DND-41 (cell line): ENCODE data around the gene NTSR1.

Source experiments
- ATAC-seq: fragments of 200-7000 bp; cut with Tn5 transposase; 3 replicates; pipeline ENCODE4 v1.9.1; 2021; ENCODE audit warnings: low read depth; ENCODE audit not compliant: insufficient read depth
- DNase-seq: peaks from one replicate; pipeline ENCODE4 v3.0.0-alpha.2; 2020
- H2AFZ ChIP-seq: 2 replicates; pipeline ENCODE4 v1.6.0; 2012; ENCODE audit warnings: low read depth, low read length
- H3K27ac ChIP-seq: 2 replicates; pipeline ENCODE4 v1.5.1; 2012; ENCODE audit warnings: low read length, inconsistent platforms
- H3K27me3 ChIP-seq: fragments of 200-600 bp; sonication (generic); 2 replicates; pipeline ENCODE4 v1.6.0; 2012; ENCODE audit warnings: low read length, mild to moderate bottlenecking, inconsistent platforms; ENCODE audit not compliant: insufficient read depth, poor library complexity
- H3K36me3 ChIP-seq: 2 replicates; pipeline ENCODE4 v1.5.1; 2012; ENCODE audit warnings: low read length, inconsistent platforms; ENCODE audit not compliant: insufficient read depth
- H3K4me1 ChIP-seq: 2 replicates; pipeline ENCODE4 v1.5.1; 2012; ENCODE audit warnings: mild to moderate bottlenecking, low read length; ENCODE audit not compliant: insufficient read depth
- H3K4me2 ChIP-seq: 2 replicates; pipeline ENCODE4 v1.6.0; 2012; ENCODE audit warnings: mild to moderate bottlenecking, moderate library complexity, low read length, inconsistent platforms; ENCODE audit not compliant: insufficient read depth
- H3K4me3 ChIP-seq, 2 experiments: fragments of 200-600 bp in 1 of 2; shearing (Covaris generic) in 1 of 2; 2 replicates each; pipeline ENCODE4 v1.5.1; 2012 to 2016; ENCODE audit warnings: inconsistent platforms in 2 of 2, low read length in 2 of 2, mild to moderate bottlenecking in 2 of 2, low read depth in 1 of 2, moderate library complexity in 1 of 2
- H3K79me2 ChIP-seq: 2 replicates; pipeline ENCODE4 v1.6.0; 2012; ENCODE audit warnings: low read length, inconsistent platforms; ENCODE audit not compliant: insufficient read depth
- H3K9ac ChIP-seq: 2 replicates; pipeline ENCODE4 v1.6.0; 2012; ENCODE audit warnings: low read depth, mild to moderate bottlenecking, inconsistent platforms, low read length, moderate library complexity
- H3K9me3 ChIP-seq: 2 replicates; pipeline ENCODE4 v1.5.1; 2012; ENCODE audit warnings: low read length, moderate library complexity, mild to moderate bottlenecking, inconsistent platforms; ENCODE audit not compliant: insufficient read depth, severe bottlenecking
- H4K20me1 ChIP-seq: 2 replicates; pipeline ENCODE4 v1.6.0; 2012; ENCODE audit warnings: low read length; ENCODE audit not compliant: insufficient read depth
- EZH2 ChIP-seq: IDR thresholded peaks from 3 replicates; pipeline ENCODE4 v1.6.1; 2012; ENCODE audit warnings: borderline replicate concordance, low read depth, mild to moderate bottlenecking, moderate library complexity, low read length, inconsistent platforms; ENCODE audit not compliant: severe bottlenecking
- TF ChIP-seq, protein P1 (sequence below): IDR thresholded peaks from 2 replicates; pipeline ENCODE4 v1.5.1; 2012; ENCODE audit warnings: borderline replicate concordance, low read length, moderate library complexity, mild to moderate bottlenecking; ENCODE audit not compliant: poor library complexity, severe bottlenecking; ENCODE audit errors: extremely low read depth

Gene NTSR1

GRCh38 chr20:62759981-62760431, 51.4 kb downstream of the NTSR1 start:
- Histone ChIP-seq H3K79me2 (no peaks in the 10 kb centered on the region), H3K36me3 (no peaks in the 10 kb centered on the region), H3K4me3 (no peak overlapping the region), H3K4me2 (no peak overlapping the region), H3K27ac (no peak overlapping the region), H4K20me1 (peaks cover 8% of the 10 kb centered on the region), H3K9me3 (no peaks in the 10 kb centered on the region), H3K27me3 (no peaks in the 10 kb centered on the region), H2AFZ (no peak overlapping the region), H3K4me1 (no peaks in the 10 kb centered on the region), H3K9ac (no peak overlapping the region)
- no peak for ATAC-seq
- DNase-seq = no peak
- TF ChIP-seq, protein P1, sequence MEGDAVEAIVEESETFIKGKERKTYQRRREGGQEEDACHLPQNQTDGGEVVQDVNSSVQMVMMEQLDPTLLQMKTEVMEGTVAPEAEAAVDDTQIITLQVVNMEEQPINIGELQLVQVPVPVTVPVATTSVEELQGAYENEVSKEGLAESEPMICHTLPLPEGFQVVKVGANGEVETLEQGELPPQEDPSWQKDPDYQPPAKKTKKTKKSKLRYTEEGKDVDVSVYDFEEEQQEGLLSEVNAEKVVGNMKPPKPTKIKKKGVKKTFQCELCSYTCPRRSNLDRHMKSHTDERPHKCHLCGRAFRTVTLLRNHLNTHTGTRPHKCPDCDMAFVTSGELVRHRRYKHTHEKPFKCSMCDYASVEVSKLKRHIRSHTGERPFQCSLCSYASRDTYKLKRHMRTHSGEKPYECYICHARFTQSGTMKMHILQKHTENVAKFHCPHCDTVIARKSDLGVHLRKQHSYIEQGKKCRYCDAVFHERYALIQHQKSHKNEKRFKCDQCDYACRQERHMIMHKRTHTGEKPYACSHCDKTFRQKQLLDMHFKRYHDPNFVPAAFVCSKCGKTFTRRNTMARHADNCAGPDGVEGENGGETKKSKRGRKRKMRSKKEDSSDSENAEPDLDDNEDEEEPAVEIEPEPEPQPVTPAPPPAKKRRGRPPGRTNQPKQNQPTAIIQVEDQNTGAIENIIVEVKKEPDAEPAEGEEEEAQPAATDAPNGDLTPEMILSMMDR = no peak
- TF ChIP-seq EZH2 = no peak

DNA sequence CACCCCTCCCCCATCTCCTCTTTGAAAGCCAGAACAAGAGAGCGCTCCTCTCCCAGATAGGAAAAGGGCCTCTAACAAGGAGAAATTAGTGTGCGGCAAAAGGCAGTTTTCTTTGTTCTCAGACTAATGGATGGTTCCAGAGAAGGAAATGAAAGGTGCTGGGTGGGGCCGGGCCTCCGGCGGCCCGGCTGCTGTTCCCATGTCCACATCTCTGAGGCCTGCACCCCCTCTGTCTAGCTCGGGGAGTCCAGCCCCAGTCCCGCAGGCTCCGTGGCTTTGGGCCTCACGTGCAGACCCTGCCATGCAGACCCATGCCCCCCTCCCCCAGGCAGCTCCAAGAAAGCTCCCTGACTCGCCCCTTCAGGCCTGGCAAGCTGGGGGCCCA, 51.8 kb downstream of the NTSR1 start:
- no peak for TF ChIP-seq EZH2
- TF ChIP-seq, protein P1 = no peak
- no peak overlapping the region for H3K4me2 ChIP-seq
- ATAC-seq (no peak), DNase-seq (no peak)
- peaks cover 10% of the 10 kb centered on the region for H4K20me1 ChIP-seq
- no peak overlapping the region for H2AFZ ChIP-seq
- H3K4me3 ChIP-seq = no peak overlapping the region
- H3K9me3 ChIP-seq = no peaks in the 10 kb centered on the region
- H3K79me2 ChIP-seq = no peaks in the 10 kb centered on the region
- no peak overlapping the region for H3K9ac ChIP-seq
- no peaks in the 10 kb centered on the region for H3K4me1 ChIP-seq
- no peak overlapping the region for H3K27ac ChIP-seq
- H3K27me3 ChIP-seq = no peaks in the 10 kb centered on the region
- no peaks in the 10 kb centered on the region for H3K36me3 ChIP-seq

- TF ChIP-seq EZH2 = no peak
- TF ChIP-seq, protein P1 = no peak
- DNase-seq (no peak), ATAC-seq (no peak)
- H3K27me3 ChIP-seq = no peaks in the 10 kb centered on the region
- no peaks in the 10 kb centered on the region for H3K9me3 ChIP-seq
- H3K4me3 ChIP-seq = no peak overlapping the region
- no peak overlapping the region for H3K4me2 ChIP-seq
- no peaks in the 10 kb centered on the region for H3K36me3 ChIP-seq
- no peaks in the 10 kb centered on the region for H3K79me2 ChIP-seq
- no peak overlapping the region for H3K9ac ChIP-seq
- no peak overlapping the region for H3K27ac ChIP-seq
- no peak overlapping the region for H2AFZ ChIP-seq
- H3K4me1 ChIP-seq = no peaks in the 10 kb centered on the region
- peaks cover 11% of the 10 kb centered on the region for H4K20me1 ChIP-seq
These were observed 52.5 kb downstream of the NTSR1 start for GRCh38 chr20:62760856-62761758.
